H1 (cell line): ENCODE data around the gene TADA2B.

Experiments
- ATF3 ChIP-seq: IDR thresholded peaks from 2 replicates; pipeline ENCODE4 v1.6.1; 2011; ENCODE audit warnings: low read depth, mild to moderate bottlenecking, low read length; ENCODE audit not compliant: insufficient read depth
- EZH2 ChIP-seq: fragments of 200-600 bp; sonication (generic); IDR thresholded peaks from 2 replicates; pipeline ENCODE4 v1.7.1; 2012; ENCODE audit warnings: low read depth, mild to moderate bottlenecking, moderate library complexity, low read length, inconsistent platforms; ENCODE audit not compliant: severe bottlenecking
- GABPA ChIP-seq: IDR thresholded peaks from 2 replicates; pipeline ENCODE4 v1.6.1; 2011; ENCODE audit warnings: mild to moderate bottlenecking, low read length, moderate library complexity, borderline replicate concordance; ENCODE audit not compliant: insufficient read depth
- RXRA ChIP-seq: IDR thresholded peaks from 2 replicates; pipeline ENCODE4 v1.6.1; 2011; ENCODE audit warnings: low read depth, mild to moderate bottlenecking, low read length, moderate library complexity; ENCODE audit not compliant: insufficient read depth
- TF ChIP-seq, protein P1 (sequence below), 3 experiments: IDR thresholded peaks; 1 replicate in 2 of 3; 2 replicates in 1 of 3; pipeline versions ENCODE4 v1.5.1 to v1.6.1; 2011; ENCODE audit warnings: low read length in 3 of 3, mild to moderate bottlenecking in 3 of 3, inconsistent platforms in 2 of 3, low read depth in 1 of 3, moderate library complexity in 1 of 3; ENCODE audit not compliant: insufficient read depth in 1 of 3; ENCODE audit errors: control extremely low read depth in 1 of 3

DNA sequence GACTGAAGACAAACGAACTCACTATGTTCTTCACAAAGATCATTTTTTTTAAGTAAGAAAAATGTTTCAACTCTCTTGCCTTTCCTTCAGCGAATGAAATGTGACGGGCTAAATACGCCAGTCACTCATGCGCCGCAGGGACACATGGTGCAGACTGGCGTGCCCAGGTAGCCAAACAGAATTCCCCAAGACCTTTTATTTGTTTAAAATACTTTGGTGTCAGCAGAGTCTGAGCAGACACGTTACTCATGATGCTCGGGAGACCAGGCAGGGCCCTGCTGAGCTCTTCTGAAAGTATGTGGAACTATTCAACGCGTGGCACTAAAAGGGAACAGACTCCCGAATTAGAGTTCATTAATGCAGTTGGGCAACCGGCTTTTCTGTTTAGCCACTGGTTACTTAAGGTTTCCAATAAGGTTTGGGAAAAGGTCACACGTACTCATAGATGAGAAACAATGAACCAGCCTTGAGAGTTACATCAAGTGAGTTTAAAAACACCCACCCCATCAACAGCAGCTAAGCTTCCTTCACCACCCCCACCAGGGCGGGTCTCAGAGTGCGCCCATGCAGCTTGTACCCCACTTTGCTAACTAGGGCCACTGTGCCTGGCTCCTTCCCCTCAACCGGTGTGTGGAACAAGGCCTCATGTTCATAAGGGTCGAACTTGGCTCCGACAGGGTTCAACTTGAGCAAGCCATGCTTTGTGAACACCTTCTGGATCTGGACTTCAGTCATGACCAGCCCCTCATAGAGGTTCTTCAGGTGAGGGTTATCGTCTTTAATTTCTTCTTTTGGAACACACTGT, 17.4 kb downstream of the TADA2B start:
- TF ChIP-seq RXRA: no peak
- TF ChIP-seq EZH2: no peak
- TF ChIP-seq, protein P1, sequence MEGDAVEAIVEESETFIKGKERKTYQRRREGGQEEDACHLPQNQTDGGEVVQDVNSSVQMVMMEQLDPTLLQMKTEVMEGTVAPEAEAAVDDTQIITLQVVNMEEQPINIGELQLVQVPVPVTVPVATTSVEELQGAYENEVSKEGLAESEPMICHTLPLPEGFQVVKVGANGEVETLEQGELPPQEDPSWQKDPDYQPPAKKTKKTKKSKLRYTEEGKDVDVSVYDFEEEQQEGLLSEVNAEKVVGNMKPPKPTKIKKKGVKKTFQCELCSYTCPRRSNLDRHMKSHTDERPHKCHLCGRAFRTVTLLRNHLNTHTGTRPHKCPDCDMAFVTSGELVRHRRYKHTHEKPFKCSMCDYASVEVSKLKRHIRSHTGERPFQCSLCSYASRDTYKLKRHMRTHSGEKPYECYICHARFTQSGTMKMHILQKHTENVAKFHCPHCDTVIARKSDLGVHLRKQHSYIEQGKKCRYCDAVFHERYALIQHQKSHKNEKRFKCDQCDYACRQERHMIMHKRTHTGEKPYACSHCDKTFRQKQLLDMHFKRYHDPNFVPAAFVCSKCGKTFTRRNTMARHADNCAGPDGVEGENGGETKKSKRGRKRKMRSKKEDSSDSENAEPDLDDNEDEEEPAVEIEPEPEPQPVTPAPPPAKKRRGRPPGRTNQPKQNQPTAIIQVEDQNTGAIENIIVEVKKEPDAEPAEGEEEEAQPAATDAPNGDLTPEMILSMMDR (IDR thresholded peaks at IDR 0.05; ENCODE audit: control extremely low read depth in 1 of 3, insufficient read depth in 1 of 3, low read depth in 1 of 3, low read length in 3 of 3): no peak
- TF ChIP-seq GABPA: no peak
- TF ChIP-seq ATF3: no peak
